H9 (cell line): ENCODE measurements around the gene GMNC. TPM values are rescaled to one million over a fixed set of nuclear protein-coding genes. Genes with fewer than 3 reads are reported as not detected.
"Not testable (repeated sequence)": the region's sequence is repeated elsewhere in the genome, so short reads cannot be mapped to it uniquely, and the experiment has no call there.

Experiments
- DNase-seq: peaks from one replicate; pipeline ENCODE4 v3.0.0-alpha.2; 2017
- H2AFZ ChIP-seq: one replicate; pipeline ENCODE4 v1.6.1; 2013; ENCODE audit warnings: mild to moderate bottlenecking, low read length, control low read depth, moderate library complexity
- H2AK5ac ChIP-seq: 2 replicates; pipeline ENCODE4 v1.6.1; 2013; ENCODE audit warnings: low read length, control low read depth, mixed read lengths; ENCODE audit not compliant: insufficient read length
- H2BK120ac ChIP-seq: one replicate; pipeline ENCODE4 v1.6.1; 2013; ENCODE audit warnings: low read depth, mild to moderate bottlenecking, low read length, control low read depth, inconsistent platforms; ENCODE audit not compliant: poor library complexity, severe bottlenecking
- H2BK12ac ChIP-seq: 2 replicates; pipeline ENCODE4 v1.6.1; 2013; ENCODE audit warnings: low read length, control low read depth, mixed read lengths, low read depth; ENCODE audit not compliant: insufficient read length
- H2BK15ac ChIP-seq: 2 replicates; pipeline ENCODE4 v1.6.1; 2013; ENCODE audit warnings: low read depth, low read length, control low read depth
- H2BK20ac ChIP-seq: one replicate; pipeline ENCODE4 v1.6.1; 2013; ENCODE audit warnings: low read depth, mild to moderate bottlenecking, low read length, control low read depth, inconsistent platforms; ENCODE audit not compliant: poor library complexity, severe bottlenecking
- H2BK5ac ChIP-seq: 2 replicates; pipeline ENCODE4 v1.6.1; 2013; ENCODE audit warnings: low read length, control low read depth, mixed read lengths; ENCODE audit not compliant: insufficient read length
- H3K14ac ChIP-seq: 2 replicates; pipeline ENCODE4 v1.6.1; 2013; ENCODE audit warnings: low read length, control low read depth; ENCODE audit not compliant: insufficient read depth
- H3K18ac ChIP-seq: 2 replicates; pipeline ENCODE4 v1.6.1; 2013; ENCODE audit warnings: low read depth, mild to moderate bottlenecking, mixed read lengths, low read length, control low read depth; ENCODE audit not compliant: insufficient read length
- H3K23ac ChIP-seq: 2 replicates; pipeline ENCODE4 v1.6.1; 2013; ENCODE audit warnings: low read length, control low read depth, mixed read lengths, low read depth; ENCODE audit not compliant: insufficient read length
- H3K23me2 ChIP-seq: 2 replicates; pipeline ENCODE4 v1.6.1; 2013; ENCODE audit warnings: low read depth, mild to moderate bottlenecking, mixed read lengths, low read length, control low read depth; ENCODE audit not compliant: insufficient read length, poor library complexity, severe bottlenecking
- H3K27ac ChIP-seq: 2 replicates; pipeline ENCODE4 v1.5.1; 2013; ENCODE audit warnings: low read length, control low read depth, mixed read lengths, low read depth; ENCODE audit not compliant: insufficient read length
- H3K27me3 ChIP-seq: 2 replicates; pipeline ENCODE4 v1.6.1; 2013; ENCODE audit warnings: low read length, control low read depth, inconsistent platforms; ENCODE audit not compliant: insufficient read depth
- H3K4ac ChIP-seq: 2 replicates; pipeline ENCODE4 v1.6.1; 2013; ENCODE audit warnings: low read depth, mild to moderate bottlenecking, control low read depth, inconsistent platforms, low read length, moderate library complexity
- H3K4me1 ChIP-seq: 2 replicates; pipeline ENCODE4 v1.6.1; 2013; ENCODE audit warnings: low read length, control low read depth, inconsistent platforms; ENCODE audit not compliant: insufficient read depth
- H3K4me2 ChIP-seq: 2 replicates; pipeline ENCODE4 v1.6.1; 2013; ENCODE audit warnings: low read length, control low read depth, mixed read lengths; ENCODE audit not compliant: insufficient read length, insufficient read depth
- H3K56ac ChIP-seq: 2 replicates; pipeline ENCODE4 v1.6.1; 2013; ENCODE audit warnings: low read depth, mild to moderate bottlenecking, mixed read lengths, low read length, control low read depth; ENCODE audit not compliant: insufficient read length
- H3K79me1 ChIP-seq: 2 replicates; pipeline ENCODE4 v1.6.1; 2013; ENCODE audit warnings: low read depth, mild to moderate bottlenecking, moderate library complexity, low read length, control low read depth, inconsistent platforms; ENCODE audit not compliant: insufficient read depth, poor library complexity, severe bottlenecking
- H3K79me2 ChIP-seq: 2 replicates; pipeline ENCODE4 v1.6.1; 2013; ENCODE audit warnings: low read length, control low read depth, inconsistent platforms; ENCODE audit not compliant: insufficient read depth
- H3K9ac ChIP-seq: 2 replicates; pipeline ENCODE4 v1.6.1; 2013; ENCODE audit warnings: low read length, control low read depth, mixed read lengths; ENCODE audit not compliant: insufficient read length; ENCODE audit errors: extremely low read depth
- H3K9me3 ChIP-seq: one replicate; pipeline ENCODE4 v1.6.1; 2013; ENCODE audit warnings: low read depth, low read length, inconsistent platforms; ENCODE audit not compliant: control insufficient read depth
- H3T11ph ChIP-seq: one replicate; pipeline ENCODE4 v1.6.1; 2013; ENCODE audit warnings: mild to moderate bottlenecking, low read length, control low read depth, inconsistent platforms
- H4K20me1 ChIP-seq: one replicate; pipeline ENCODE4 v1.6.1; 2013; ENCODE audit not compliant: control insufficient read depth, insufficient read length, insufficient read depth
- H4K5ac ChIP-seq: 2 replicates; pipeline ENCODE4 v1.6.1; 2013; ENCODE audit warnings: low read depth, mild to moderate bottlenecking, mixed read lengths, low read length, control low read depth; ENCODE audit not compliant: insufficient read length
- H4K8ac ChIP-seq: replicated peaks from 2 replicates; pipeline ENCODE4 v1.6.1; 2013; ENCODE audit warnings: low read length, control low read depth, mixed read lengths, low read depth; ENCODE audit not compliant: insufficient read length
- H4K91ac ChIP-seq: 2 replicates; pipeline ENCODE4 v1.6.1; 2013; ENCODE audit warnings: low read depth, mild to moderate bottlenecking, moderate library complexity, mixed read lengths, low read length, control low read depth; ENCODE audit not compliant: insufficient read length
- H3K27ac Mint-ChIP-seq, 3 experiments: 2 replicates in 2 of 3; 3 replicates in 1 of 3; pipeline ENCODE4 v1.8.0; 2020 to 2021; ENCODE audit warnings: mixed read lengths in 3 of 3, mild to moderate bottlenecking in 1 of 3, moderate library complexity in 1 of 3
- H3K27me3 Mint-ChIP-seq: 2 replicates; pipeline ENCODE4 v1.8.0; 2021; ENCODE audit warnings: low read depth, mild to moderate bottlenecking, moderate library complexity, mixed read lengths
- H3K36me3 Mint-ChIP-seq, 3 experiments: 2 replicates in 2 of 3; 3 replicates in 1 of 3; pipeline ENCODE4 v1.8.0; 2020 to 2021; ENCODE audit warnings: low read depth in 3 of 3, mixed read lengths in 3 of 3; ENCODE audit not compliant: insufficient read depth in 1 of 3
- H3K4me1 Mint-ChIP-seq, 2 experiments: 2 replicates each; pipeline ENCODE4 v1.8.0; 2020; ENCODE audit warnings: mixed read lengths in 2 of 2
- H3K4me3 Mint-ChIP-seq, 2 experiments: 2 replicates in 1 of 2; 3 replicates in 1 of 2; pipeline ENCODE4 v1.8.0; 2020 to 2021; ENCODE audit warnings: mild to moderate bottlenecking in 2 of 2, mixed read lengths in 2 of 2, moderate library complexity in 1 of 2
- H3K9me3 Mint-ChIP-seq, 2 experiments: 2 replicates in 1 of 2; 3 replicates in 1 of 2; pipeline ENCODE4 v1.8.0; 2020; ENCODE audit warnings: mild to moderate bottlenecking in 2 of 2, mixed read lengths in 2 of 2, moderate library complexity in 1 of 2
- CTCF ChIP-seq: fragments of 200-600 bp; sonication (generic); conservative IDR thresholded peaks from 3 replicates; pipeline ENCODE4 v1.8.0; 2021; ENCODE audit warnings: antibody characterized with exemption, mild to moderate bottlenecking
- whole genome bisulfite sequencing: extraction: QIAGEN DNeasy Blood & Tissue Kit; methylation state at CpG from one replicate; pipeline ENCODE4 v1.1.7; 2013; ENCODE audit warnings: missing lambda C conversion rate, low lambda C conversion rate, mixed read lengths; ENCODE audit not compliant: insufficient read length; ENCODE audit errors: extremely low coverage; 5-methylcytosine and 5-hydroxymethylcytosine counted together
- total RNA-seq: library from RNA; stranded (reverse); gene quantifications from 2 replicates; pipeline ENCODE4 v1.2.1, GENCODE V29; 2021

The GMNC gene
- total RNA-seq, 1 experiment from 2014 or later, result not detected

GRCh38 chr3:190877925-190878324, 15.4 kb upstream of the GMNC start:
- Histone ChIP-seq H4K5ac (no peak overlapping the region), H4K20me1 (no peaks in the 10 kb centered on the region), H2BK20ac (no peak overlapping the region), H2BK120ac (no peak overlapping the region), H3T11ph (no peak overlapping the region), H3K14ac (no peak overlapping the region), H3K4me2 (no peak overlapping the region), H4K91ac (no peak overlapping the region), H3K56ac (no peak overlapping the region), H3K27me3 (no peaks in the 10 kb centered on the region), H3K23ac (no peak overlapping the region), H3K4ac (no peak overlapping the region), H3K79me2 (no peaks in the 10 kb centered on the region), H2AFZ (no peak overlapping the region), H2BK15ac (no peak overlapping the region), H3K9me3 (no peaks in the 10 kb centered on the region), H2BK12ac (no peak overlapping the region), H3K18ac (no peak overlapping the region), H3K79me1 (no peaks in the 10 kb centered on the region), H3K4me1 (no peaks in the 10 kb centered on the region), H2AK5ac (no peak overlapping the region), H3K23me2 (no peaks in the 10 kb centered on the region), H3K9ac (no peak overlapping the region), H4K8ac (no peak overlapping the region), H2BK5ac (no peak overlapping the region), H3K27ac (no peak overlapping the region)
- DNase-seq, result peak; percentile 43
- Mint-ChIP-seq H3K36me3 (no peaks in the 10 kb centered on the region), H3K4me1 (no peaks in the 10 kb centered on the region), H3K27me3 (no peaks in the 10 kb centered on the region), H3K9me3 (no peaks in the 10 kb centered on the region), H3K27ac (no peak overlapping the region), H3K4me3 (no peak overlapping the region)
- TF ChIP-seq CTCF, result peak; percentile 69
- no CpG with 5 or more reads among the region's 17 CpGs for WGBS

- not testable (repeated sequence) for H3K79me1 ChIP-seq, H3K23me2 ChIP-seq, H3T11ph ChIP-seq, H2BK15ac ChIP-seq, H3K4me3 Mint-ChIP-seq, H3K4me2 ChIP-seq, H3K9me3 ChIP-seq, H3K4me1 Mint-ChIP-seq, DNase-seq, H3K27me3 ChIP-seq, H3K9me3 Mint-ChIP-seq, H3K27me3 Mint-ChIP-seq, H3K27ac ChIP-seq, H4K91ac ChIP-seq, H4K5ac ChIP-seq, H2AK5ac ChIP-seq, H3K9ac ChIP-seq, H4K20me1 ChIP-seq, H2AFZ ChIP-seq, H3K4me1 ChIP-seq, H3K23ac ChIP-seq, H2BK120ac ChIP-seq, H2BK20ac ChIP-seq, H3K4ac ChIP-seq, H2BK5ac ChIP-seq, H3K56ac ChIP-seq, H4K8ac ChIP-seq, H3K18ac ChIP-seq, H3K14ac ChIP-seq, H3K79me2 ChIP-seq, H3K27ac Mint-ChIP-seq, H2BK12ac ChIP-seq, H3K36me3 Mint-ChIP-seq
- WGBS, result no CpG with 5 or more reads among the region's 7 CpGs
Observed at GRCh38 chr3:190876433-190876832, 13.9 kb upstream of the GMNC start.
